GM12875 (cell line): Measurements from ENCODE around the gene LDLRAD4.

ENCODE experiments used
- H3K4me3 ChIP-seq: one replicate; pipeline ENCODE4 v1.5.1; 2011; ENCODE audit warnings: low read depth, low read length, control low read depth
- CTCF ChIP-seq: IDR thresholded peaks from 2 replicates; pipeline ENCODE4 v1.5.1; 2011; ENCODE audit warnings: low read depth, mild to moderate bottlenecking, control low read depth, inconsistent platforms, low read length, moderate library complexity, borderline replicate concordance; ENCODE audit not compliant: insufficient read depth

LDLRAD4 gene

GRCh38 chr18:13500227-13500865, 281.8 kb downstream of the LDLRAD4 start:
- TF ChIP-seq CTCF: no peak
- no peak overlapping the region for H3K4me3 ChIP-seq

GRCh38 chr18:13500869-13501542, 282.4 kb downstream of the LDLRAD4 start:
- no peak overlapping the region for H3K4me3 ChIP-seq
- no peak for TF ChIP-seq CTCF

GRCh38 chr18:13501543-13501887, 283.0 kb downstream of the LDLRAD4 start:
- H3K4me3 ChIP-seq: no peak overlapping the region
- no peak for TF ChIP-seq CTCF

- H3K4me3 ChIP-seq: no peak overlapping the region
- no peak for TF ChIP-seq CTCF
These were observed 283.3 kb downstream of the LDLRAD4 start for GRCh38 chr18:13501891-13502290.

GRCh38 chr18:13502585-13502984, 284.0 kb downstream of the LDLRAD4 start:
- H3K4me3 ChIP-seq: no peak overlapping the region
- no peak for TF ChIP-seq CTCF

- no peak for TF ChIP-seq CTCF
- H3K4me3 ChIP-seq: no peak overlapping the region
These were observed 285.3 kb downstream of the LDLRAD4 start for GRCh38 chr18:13503836-13504235.

- H3K4me3 ChIP-seq: no peak overlapping the region
- TF ChIP-seq CTCF: no peak
These were observed 287.3 kb downstream of the LDLRAD4 start for GRCh38 chr18:13505780-13506345.
